Gastroesophageal sphincter (tissue), 4 donors: ENCODE measurements around the gene CST4. TPM values are rescaled to one million over a fixed set of nuclear protein-coding genes. Genes with fewer than 3 reads are reported as not detected.

ENCODE experiments used
- ATAC-seq: fragments of 150-250 bp; one replicate; pipeline ENCODE4 v1.9.1; 2016; ENCODE audit warnings: mild to moderate bottlenecking, moderate library complexity
- H3K27ac ChIP-seq, 4 donors: fragments of 200-600 bp; sonication (generic) in 3 of 4; 1 replicate in 3 of 4; 2 replicates in 1 of 4; pipeline ENCODE4 v1.5.1; 2016 to 2019
- H3K27me3 ChIP-seq: fragments of 200-600 bp; sonication (generic); one replicate; pipeline ENCODE4 v1.5.1; 2019
- H3K36me3 ChIP-seq, 2 donors: fragments of 200-600 bp; sonication (generic); one replicate each; pipeline ENCODE4 v1.5.1; 2019; ENCODE audit warnings: control low read depth in 1 of 2
- H3K4me1 ChIP-seq, 3 donors: fragments of 200-600 bp; sonication (generic); 1 replicate in 2 of 3; 2 replicates in 1 of 3; pipeline ENCODE4 v1.5.1; 2016 to 2019; ENCODE audit warnings: control low read depth in 2 of 3
- H3K4me3 ChIP-seq, 2 donors: fragments of 200-600 bp; sonication (generic); one replicate each; pipeline ENCODE4 v1.5.1; 2019; ENCODE audit warnings: mild to moderate bottlenecking in 1 of 2, moderate library complexity in 1 of 2
- H3K9me3 ChIP-seq, 3 donors: fragments of 200-600 bp; sonication (generic); one replicate each; pipeline ENCODE4 v1.5.1; 2017 to 2019; ENCODE audit warnings: control low read depth in 2 of 3
- EP300 ChIP-seq: sonication (generic); formaldehyde crosslinking; IDR thresholded peaks from one replicate; pipeline ENCODE4 v1.6.1; 2017; ENCODE audit warnings: antibody characterized with exemption, mild to moderate bottlenecking
- POLR2A ChIP-seq, 2 donors: fragments of 450-650 bp; IDR thresholded peaks; one replicate each; pipeline ENCODE4 v1.6.1; 2017; ENCODE audit warnings: antibody characterized with exemption in 2 of 2, mild to moderate bottlenecking in 2 of 2, moderate library complexity in 1 of 2
- POLR2AphosphoS5 ChIP-seq: sonication (generic); formaldehyde crosslinking; IDR thresholded peaks from one replicate; pipeline ENCODE4 v1.6.1; 2017; ENCODE audit warnings: antibody characterized with exemption
- WGBS, 2 donors: methylation state at CpG; one replicate each; pipeline ENCODE4 v1.1.5; 2018; ENCODE audit warnings: low coverage in 1 of 2; 5-methylcytosine and 5-hydroxymethylcytosine counted together
- total RNA-seq, 4 donors: library from RNA; depleted of rRNA; stranded (reverse); fragments of >200 nt; gene quantifications; one replicate each; pipeline ENCODE4 v1.1.0, GENCODE V29; 2016
- TF ChIP-seq, protein P1 (sequence below), 4 experiments: fragments of 200-600 bp in 2 of 4; fragments of 450-650 bp in 2 of 4; sonication (generic) in 1 of 4; IDR thresholded peaks; one replicate each; pipeline ENCODE4 v1.5.1; 2017 to 2019; ENCODE audit warnings: antibody characterized with exemption in 4 of 4, mild to moderate bottlenecking in 2 of 4, moderate library complexity in 2 of 4

The CST4 gene
- total RNA-seq, 4 donors from 2014 or later, result not detected

DNA sequence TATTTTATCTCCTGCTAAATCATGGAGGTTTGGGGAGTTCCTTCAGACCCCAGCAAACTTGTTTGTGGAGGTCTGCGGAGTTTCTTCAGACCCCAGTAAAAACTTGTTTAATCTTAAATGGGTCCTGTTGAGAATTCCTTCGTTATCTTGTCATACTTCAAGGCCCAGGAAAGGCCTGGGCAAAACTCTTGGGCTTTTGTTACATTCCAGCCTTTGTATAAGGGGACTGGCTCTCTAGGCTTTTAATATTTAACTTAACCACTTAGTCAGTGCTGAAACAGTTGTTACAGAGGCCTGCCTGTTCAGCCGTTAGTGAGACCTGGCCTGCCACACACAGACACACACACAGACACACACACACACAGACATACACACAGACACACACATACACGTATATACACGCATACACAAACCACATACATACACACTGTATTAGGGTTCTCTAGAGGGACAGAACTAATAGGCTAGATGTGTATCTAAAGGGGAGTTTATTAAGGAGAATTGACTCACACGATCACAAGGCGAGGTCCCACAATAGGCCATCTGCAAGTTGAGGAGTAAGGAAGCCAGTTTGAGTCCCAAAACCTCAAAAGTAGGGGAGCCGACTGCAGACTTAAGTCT lies 29.7 kb downstream of the CST4 start:
- H3K36me3 ChIP-seq, result no peaks in the 10 kb centered on the region
- H3K4me3 ChIP-seq, result no peak overlapping the region
- 93 to 94% methylated on average over 6 to 8 of the region's 8 CpGs for WGBS, 2 donors
- H3K4me1 ChIP-seq, result peaks cover 0 to 32% (median 14%) of the 10 kb centered on the region in 3 donors
- H3K27ac ChIP-seq, result no peak overlapping the region
- no peaks in the 10 kb centered on the region for H3K9me3 ChIP-seq
- ATAC-seq, result no peak
- H3K27me3 ChIP-seq, result peaks cover 17% of the 10 kb centered on the region
- no peak for TF ChIP-seq EP300

- Histone ChIP-seq H3K4me1 (peaks cover 0 to 40% (median 22%) of the 10 kb centered on the region in 3 donors), H3K36me3 (no peaks in the 10 kb centered on the region), H3K27ac (no peak overlapping the region), H3K27me3 (peaks cover 24% of the 10 kb centered on the region), H3K9me3 (no peaks in the 10 kb centered on the region), H3K4me3 (no peak overlapping the region)
- ATAC-seq, result no peak
- WGBS, 2 donors, result 17 to 76% methylated on average over 2 of the region's 2 CpGs
- TF ChIP-seq, protein P1, sequence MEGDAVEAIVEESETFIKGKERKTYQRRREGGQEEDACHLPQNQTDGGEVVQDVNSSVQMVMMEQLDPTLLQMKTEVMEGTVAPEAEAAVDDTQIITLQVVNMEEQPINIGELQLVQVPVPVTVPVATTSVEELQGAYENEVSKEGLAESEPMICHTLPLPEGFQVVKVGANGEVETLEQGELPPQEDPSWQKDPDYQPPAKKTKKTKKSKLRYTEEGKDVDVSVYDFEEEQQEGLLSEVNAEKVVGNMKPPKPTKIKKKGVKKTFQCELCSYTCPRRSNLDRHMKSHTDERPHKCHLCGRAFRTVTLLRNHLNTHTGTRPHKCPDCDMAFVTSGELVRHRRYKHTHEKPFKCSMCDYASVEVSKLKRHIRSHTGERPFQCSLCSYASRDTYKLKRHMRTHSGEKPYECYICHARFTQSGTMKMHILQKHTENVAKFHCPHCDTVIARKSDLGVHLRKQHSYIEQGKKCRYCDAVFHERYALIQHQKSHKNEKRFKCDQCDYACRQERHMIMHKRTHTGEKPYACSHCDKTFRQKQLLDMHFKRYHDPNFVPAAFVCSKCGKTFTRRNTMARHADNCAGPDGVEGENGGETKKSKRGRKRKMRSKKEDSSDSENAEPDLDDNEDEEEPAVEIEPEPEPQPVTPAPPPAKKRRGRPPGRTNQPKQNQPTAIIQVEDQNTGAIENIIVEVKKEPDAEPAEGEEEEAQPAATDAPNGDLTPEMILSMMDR (IDR thresholded peaks at IDR 0.05), result no peak
- no peak for TF ChIP-seq POLR2AphosphoS5
Measured at GRCh38 chr20:23658336-23658735, 30.5 kb downstream of the CST4 start.

DNA sequence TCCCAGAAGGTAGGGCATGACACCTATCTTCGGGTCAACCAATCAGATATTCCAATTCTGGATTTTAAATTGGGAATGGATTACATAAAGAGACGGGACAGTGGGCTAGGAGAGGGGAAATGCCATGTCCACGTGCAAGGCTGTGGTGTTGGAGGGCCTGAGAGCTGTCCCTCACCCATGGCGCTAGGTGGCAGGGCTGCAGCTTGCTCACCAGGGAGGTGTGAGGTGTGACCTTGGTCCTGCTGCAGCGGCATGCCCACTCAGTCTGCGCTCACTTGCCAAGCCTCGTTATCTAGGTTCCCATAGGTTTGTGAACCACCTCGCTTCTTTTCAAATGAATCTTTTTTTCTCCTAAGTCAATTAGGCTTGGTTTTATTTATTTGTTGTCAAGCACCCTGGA lies 31.6 kb downstream of the CST4 start:
- no peaks in the 10 kb centered on the region for H3K36me3 ChIP-seq
- 80 to 82% methylated on average over 7 of the region's 8 CpGs for WGBS, 2 donors
- H3K27me3 ChIP-seq, result peaks cover 31% of the 10 kb centered on the region
- H3K4me1 ChIP-seq, result peaks cover 0 to 47% (median 22%) of the 10 kb centered on the region in 3 donors
- no peak overlapping the region for H3K27ac ChIP-seq
- no peak for ATAC-seq
- no peaks in the 10 kb centered on the region for H3K9me3 ChIP-seq
- TF ChIP-seq POLR2A (IDR thresholded peaks at IDR 0.05) (no peak), POLR2AphosphoS5 (no peak), EP300 (no peak)
- TF ChIP-seq, protein P1 (IDR thresholded peaks at IDR 0.05), result no peak
- H3K4me3 ChIP-seq, result no peak overlapping the region

- H3K27me3 ChIP-seq, result peaks cover 31% of the 10 kb centered on the region
- no peaks in the 10 kb centered on the region for H3K36me3 ChIP-seq
- WGBS, 2 donors, result 57 to 80% methylated on average over 1 to 5 of the region's 10 CpGs
- peaks cover 0 to 47% (median 22%) of the 10 kb centered on the region in 3 donors for H3K4me1 ChIP-seq
- no peaks in the 10 kb centered on the region for H3K9me3 ChIP-seq
- H3K4me3 ChIP-seq, result peak overlapping the region in 1 of 2 donors; percentile 29
- H3K27ac ChIP-seq, result peak overlapping the region in 3 of 4 donors; percentile 75 to 82 (median 78)
- TF ChIP-seq POLR2A (IDR thresholded peaks at IDR 0.05) (no peak), EP300 (no peak), POLR2AphosphoS5 (no peak)
- TF ChIP-seq, protein P1 (IDR thresholded peaks at IDR 0.05), result no peak
- peak; percentile 22 for ATAC-seq
Measured at GRCh38 chr20:23656372-23656771, 32.5 kb downstream of the CST4 start.

DNA sequence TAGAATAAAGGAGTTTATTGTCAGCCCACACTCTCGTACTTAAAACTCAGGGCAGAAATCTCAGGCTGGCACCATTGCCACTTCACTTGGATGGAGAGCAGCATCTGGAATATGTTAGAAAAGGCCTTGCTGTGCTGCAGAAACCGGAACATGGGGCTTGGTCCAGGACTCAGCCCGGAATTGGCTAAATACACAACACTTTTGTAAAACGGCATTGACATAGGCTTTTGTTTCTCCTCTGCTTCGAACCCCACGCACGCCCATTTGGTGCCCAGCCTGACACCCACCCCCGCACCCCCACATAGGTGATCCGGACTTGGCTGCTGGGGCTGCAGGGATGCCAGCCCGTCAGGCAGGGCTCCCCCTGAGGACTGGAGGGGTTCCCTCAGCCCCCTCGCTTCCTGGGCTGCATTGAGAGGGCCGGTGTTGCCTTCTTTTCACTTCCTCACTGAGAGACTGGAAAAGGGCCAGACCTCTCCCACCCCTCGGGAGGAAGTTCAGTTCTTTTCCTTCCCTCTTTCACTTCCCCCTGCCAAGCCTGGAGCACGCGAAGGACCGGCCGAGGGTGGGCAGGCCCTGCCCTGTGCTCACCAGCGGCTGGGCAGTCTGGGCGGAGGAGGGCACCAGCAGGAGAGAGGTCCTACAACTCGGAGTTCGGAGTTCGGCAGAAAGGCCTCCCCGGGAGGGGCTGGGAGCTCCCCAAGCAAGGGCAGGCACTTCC lies 33.2 kb downstream of the CST4 start:
- H3K27ac ChIP-seq, result peak overlapping the region; percentile 25 to 82 (median 76)
- H3K27me3 ChIP-seq, result peaks cover 31% of the 10 kb centered on the region
- no peaks in the 10 kb centered on the region for H3K9me3 ChIP-seq
- peaks cover 0 to 47% (median 22%) of the 10 kb centered on the region in 3 donors for H3K4me1 ChIP-seq
- H3K36me3 ChIP-seq, result no peaks in the 10 kb centered on the region
- peak; percentile 73 for ATAC-seq
- WGBS, 2 donors, result 33 to 67% methylated on average over 1 of the region's 23 CpGs
- peak in 1 of 2 donors; percentile 9 for TF ChIP-seq POLR2A (IDR thresholded peaks at IDR 0.05)
- TF ChIP-seq POLR2AphosphoS5, result no peak
- peak overlapping the region in 1 of 2 donors; percentile 29 for H3K4me3 ChIP-seq

GRCh38 chr20:23654717-23655116 lies 34.1 kb downstream of the CST4 start:
- H3K9me3 ChIP-seq, result no peaks in the 10 kb centered on the region
- peak overlapping the region in 3 of 4 donors; percentile 12 to 82 (median 51) for H3K27ac ChIP-seq
- TF ChIP-seq, protein P1 (IDR thresholded peaks at IDR 0.05), result no peak
- TF ChIP-seq EP300, result no peak
- no peak for TF ChIP-seq POLR2AphosphoS5
- no peak for TF ChIP-seq POLR2A (IDR thresholded peaks at IDR 0.05)
- no peak overlapping the region for H3K4me3 ChIP-seq
- peaks cover 0 to 41% (median 22%) of the 10 kb centered on the region in 3 donors for H3K4me1 ChIP-seq
- 58 to 61% methylated on average over 4 of the region's 4 CpGs for WGBS, 2 donors
- H3K36me3 ChIP-seq, result no peaks in the 10 kb centered on the region
- ATAC-seq, result no peak
- H3K27me3 ChIP-seq, result peaks cover 31% of the 10 kb centered on the region
